Measurements from ENCODE around the gene RAD54L2. TPM values are rescaled to one million over a fixed set of nuclear protein-coding genes. Genes with fewer than 3 reads are reported as not detected.

Gene RAD54L2
- total and polyA plus RNA-seq, 2 of the 4 experiments (the other 2 are of a cell fraction), result 6.8 to 24.2 TPM

- Histone ChIP-seq H3K27me3 (ENCODE audit: control insufficient read depth, insufficient read depth, low read length) (no peaks in the 10 kb centered on the region; the same call in 1 of the 2 replicates), H3K56ac (ENCODE audit: extremely low read depth, insufficient read depth, low read length) (no peak overlapping the region), H3K9me3 (ENCODE audit: control insufficient read depth, insufficient read depth, low read length) (no peaks in the 10 kb centered on the region), H2BK120ac (ENCODE audit: low read depth, low read length) (no peak overlapping the region), H3K4ac (ENCODE audit: low read depth, low read length) (peak overlapping the region; percentile 11), H3K36me3 (ENCODE audit: control insufficient read depth, insufficient read depth, low read length) (no peaks in the 10 kb centered on the region), H3K4me1 (ENCODE audit: control insufficient read depth, insufficient read depth, low read length) (no peaks in the 10 kb centered on the region), H3K18ac (ENCODE audit: low read depth, low read length) (no peak overlapping the region), H3K23ac (ENCODE audit: low read depth, low read length) (no peak overlapping the region), H3K14ac (replicated peaks; ENCODE audit: low read depth, low read length) (no peak overlapping the region), H4K5ac (ENCODE audit: low read depth, low read length) (peak overlapping the region; percentile 58), H3K4me2 (ENCODE audit: low read depth, low read length) (peak overlapping the region; percentile 75; the same call in 1 of the 2 replicates), H3K9ac (ENCODE audit: low read depth, low read length) (peak overlapping the region; percentile 58), H2BK20ac (ENCODE audit: low read depth, low read length) (no peak overlapping the region), H3K9me1 (ENCODE audit: insufficient read depth, low read length) (no peaks in the 10 kb centered on the region), H3K27ac (ENCODE audit: insufficient read depth, low read length) (peak overlapping the region; percentile 42), H4K91ac (ENCODE audit: insufficient read depth, low read depth, low read length) (0 out of 2 replicates have a peak overlapping the region, but pooled peaks have one; percentile 25), H2AFZ (replicated peaks; ENCODE audit: low read length, poor library complexity) (peak overlapping the region; percentile 74), H4K20me1 (ENCODE audit: insufficient read depth, low read length) (peaks cover 13% of the 10 kb centered on the region), H4K8ac (ENCODE audit: low read depth in 2 of 2, low read length in 2 of 2) (peak overlapping the region; percentile 63 to 96), H2BK5ac (ENCODE audit: low read depth, low read length, poor library complexity, severe bottlenecking) (peak overlapping the region; percentile 83), H3K4me3 (ENCODE audit: insufficient read depth, low read depth, low read length) (no peak overlapping the region), H2BK15ac (ENCODE audit: low read depth, low read length) (no peak overlapping the region), H2AK9ac (replicated peaks; ENCODE audit: low read depth, low read length, poor library complexity) (peak overlapping the region; percentile 73), H3K79me1 (ENCODE audit: low read depth in 1 of 2, low read length in 2 of 2) (peaks cover under 1 to 17% of the 10 kb centered on the region in 2 experiments), H2AK5ac (ENCODE audit: low read depth, low read length) (peak overlapping the region; percentile 45; the same call in 1 of the 2 replicates)
- BruUV-seq (replicated peaks), result no TSS peak
- dilution Hi-C loops (cut with HindIII; ENCODE audit: low sequenced_read_pairs, unreplicated experiment), result no loop called here
- DNase-seq, result no peak
- ATAC-seq (ENCODE audit: low read depth), result no peak
- intact Hi-C loops (cut with micrococcal nuclease), result loop anchor here (5.0 kb wide), 1 partner anchor 883 kb away; the partner anchor contains the start of gene MAPKAPK3
- 84% methylated on average over 3 of the region's 14 CpGs; no CpG with 5 or more reads in 1 of the 2 experiments for WGBS, 2 experiments (ENCODE audit: extremely low coverage in 2 of 2, insufficient read length in 1 of 2)
- ChIA-PET CTCF (interaction anchor here (0.7 to 5.2 kb wide), 3 partner anchors 164 to 884 kb away, joined by 3 to 34 read pairs (median 5); no protein-coding TSS in a partner anchor), POLR2A (ENCODE audit: unreplicated experiment) (interaction anchor here (0.5 to 1.0 kb wide), 6 partner anchors 16 to 161 kb away, joined by 3 to 18 read pairs (median 12); no protein-coding TSS in a partner anchor)
- in situ Hi-C loops (cut with MboI; ENCODE audit: low sequenced_read_pairs), result loop anchor here (5.0 to 25.0 kb wide), 3 partner anchors 134 to 287 kb away; partner anchors contain the start of gene IQCF6
- TF ChIP-seq MAZ (IDR thresholded peaks at IDR 0.05; ENCODE audit: borderline replicate concordance, low read depth, low read length) (no peak), MXI1 (IDR thresholded peaks at IDR 0.05; ENCODE audit: borderline replicate concordance, low read depth, low read length) (no peak), RFX5 (IDR thresholded peaks at IDR 0.05; ENCODE audit: low read depth, low read length) (no peak), USF2 (IDR thresholded peaks at IDR 0.05; ENCODE audit: low read depth, low read length) (no peak)
Observed at GRCh38 chr3:51500632-51501131, 37.8 kb upstream of the RAD54L2 start.
